NCI-H2227 treated with DMSO at 0.1 percent for 48 hours (cell line): ENCODE data around the gene SENP8.
A peak's percentile ranks its signal among the peaks of the same experiment; 100 is the strongest.
"Not testable (repeated sequence)": the region's sequence is repeated elsewhere in the genome, so short reads cannot be mapped to it uniquely, and the experiment has no call there.

ENCODE experiments used
- DNase-seq: peaks from one replicate; lab custom pipeline; 2025; lab: John Stamatoyannopoulos, UW

Gene SENP8

DNA sequence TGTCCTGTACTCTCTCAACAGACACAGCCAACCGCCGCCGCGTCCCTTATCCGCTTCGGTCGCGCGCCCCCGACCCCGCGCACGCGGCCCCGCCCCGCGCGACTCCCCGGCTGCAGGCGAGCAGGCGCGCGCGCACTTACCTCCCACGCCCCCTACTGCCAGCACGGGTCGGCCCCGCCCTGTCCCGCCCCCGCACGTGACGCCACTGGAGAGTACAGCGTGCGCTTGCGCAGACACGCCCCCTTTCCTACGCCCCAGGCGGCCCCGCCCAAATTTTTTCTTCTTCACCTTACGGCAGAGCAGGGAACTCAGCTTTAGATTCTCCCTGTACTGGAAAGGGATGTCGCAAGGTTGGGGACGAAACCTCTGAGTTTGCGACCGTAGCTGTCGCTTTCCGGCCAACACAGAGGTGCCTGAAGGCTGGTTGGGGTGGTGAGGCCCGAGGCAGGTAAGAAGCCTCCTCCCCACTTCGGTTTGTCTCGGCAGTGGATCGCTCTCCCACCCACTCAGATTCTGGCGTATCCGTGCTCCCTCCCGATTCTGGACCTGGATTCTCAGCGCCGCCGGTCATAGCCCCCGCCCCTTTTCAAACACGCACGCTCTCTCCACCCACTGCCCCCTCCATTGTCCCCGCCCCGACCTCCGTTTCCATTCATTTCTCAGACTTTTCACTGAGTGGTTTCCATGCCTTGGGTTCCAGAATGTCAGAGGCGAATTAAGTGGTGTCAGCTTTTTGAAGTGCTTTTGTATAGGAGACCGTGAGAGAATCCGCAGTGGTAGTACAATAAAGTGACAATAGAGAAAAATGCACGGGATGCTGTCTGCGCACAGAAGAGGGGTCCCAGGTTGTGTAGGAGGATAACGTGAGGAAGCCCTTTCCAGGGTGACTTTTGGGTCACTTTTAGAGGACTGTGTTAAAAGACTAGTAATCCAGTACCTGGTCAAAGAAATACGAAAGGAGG lies at the start of gene SENP8, which contains the start of gene MYO9A:
TSS of gene SENP8 (plus strand) at position 387 of the 962 bp plus-strand sequence. CDS start 21,221 bp downstream, outside the sequence.
TSS of gene MYO9A (minus strand) at position 134 of the 962 bp plus-strand sequence. CDS start 71,587 bp downstream, outside the sequence.
- peak; percentile 94 for DNase-seq

- no peak for DNase-seq
These were observed 49.3 kb upstream of the SENP8 start for GRCh38 chr15:72068856-72069255.

DNA sequence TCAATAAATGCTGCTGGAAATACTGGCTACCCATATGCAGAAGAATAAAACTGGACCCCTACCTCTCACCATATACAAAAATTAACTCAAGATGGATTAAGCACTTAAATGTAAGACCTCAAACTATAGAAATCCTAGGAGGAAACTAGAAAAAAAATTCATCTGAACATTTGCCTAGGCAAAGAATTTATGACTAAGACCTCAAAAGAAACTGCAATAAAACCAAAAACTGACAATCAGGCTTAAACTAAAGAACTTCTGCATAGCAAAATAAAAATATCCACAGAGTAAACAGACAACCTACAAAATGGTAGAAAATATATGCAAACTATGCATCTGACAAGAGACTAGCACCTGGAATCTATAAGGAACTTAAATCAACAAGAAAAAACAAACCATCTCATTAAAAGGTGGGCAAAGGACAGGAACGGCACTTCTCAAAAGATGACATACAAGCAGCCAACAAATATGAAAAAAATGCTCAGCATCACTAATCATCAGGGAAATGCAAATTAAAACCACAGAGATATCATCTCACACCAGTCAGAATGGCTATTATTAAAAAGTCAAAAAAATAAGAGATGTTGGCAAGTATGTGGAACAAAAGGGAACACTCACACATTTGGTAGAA lies 47.3 kb upstream of the SENP8 start:
- DNase-seq, result no peak

- not testable (repeated sequence) for DNase-seq
These were observed 46.8 kb upstream of the SENP8 start for GRCh38 chr15:72071448-72071825.

DNA sequence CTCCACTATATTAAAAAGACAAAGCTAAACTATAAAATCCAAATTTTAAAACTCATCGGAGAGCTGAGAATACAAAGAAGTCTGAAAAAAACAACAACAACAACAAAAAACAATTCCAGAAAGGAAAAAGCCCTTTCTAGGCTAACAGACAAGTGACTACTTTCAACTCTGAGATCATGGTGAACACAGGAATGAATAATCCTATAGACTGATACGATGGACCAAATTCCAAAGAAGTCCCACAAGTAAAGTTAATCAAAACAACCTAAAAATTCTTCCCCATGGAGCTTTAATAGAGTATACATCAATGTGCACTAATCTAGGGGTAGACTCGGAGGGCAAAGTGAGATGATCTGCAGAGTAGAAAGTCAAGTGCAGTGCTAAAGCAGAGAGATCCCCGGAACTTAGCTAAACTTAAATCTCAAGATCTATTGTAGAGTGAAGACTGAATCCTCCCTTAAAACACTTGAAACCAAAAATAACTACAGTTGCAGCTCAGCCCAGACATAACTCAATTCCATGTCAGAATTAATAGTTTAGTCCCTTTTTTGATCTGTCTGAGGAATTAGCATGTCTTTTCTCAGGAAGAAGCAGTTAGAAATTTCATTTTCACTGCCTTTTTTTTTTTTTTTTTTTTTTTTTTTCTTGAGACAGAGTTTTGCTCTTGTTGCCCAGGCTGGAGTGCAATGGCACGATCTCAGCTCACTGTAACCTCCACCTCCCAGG lies 43.7 kb upstream of the SENP8 start:
- no peak for DNase-seq

- DNase-seq, result no peak
These were observed 40.3 kb upstream of the SENP8 start for GRCh38 chr15:72077950-72078349.

GRCh38 chr15:72078887-72079286 lies 39.3 kb upstream of the SENP8 start:
- no peak for DNase-seq

DNA sequence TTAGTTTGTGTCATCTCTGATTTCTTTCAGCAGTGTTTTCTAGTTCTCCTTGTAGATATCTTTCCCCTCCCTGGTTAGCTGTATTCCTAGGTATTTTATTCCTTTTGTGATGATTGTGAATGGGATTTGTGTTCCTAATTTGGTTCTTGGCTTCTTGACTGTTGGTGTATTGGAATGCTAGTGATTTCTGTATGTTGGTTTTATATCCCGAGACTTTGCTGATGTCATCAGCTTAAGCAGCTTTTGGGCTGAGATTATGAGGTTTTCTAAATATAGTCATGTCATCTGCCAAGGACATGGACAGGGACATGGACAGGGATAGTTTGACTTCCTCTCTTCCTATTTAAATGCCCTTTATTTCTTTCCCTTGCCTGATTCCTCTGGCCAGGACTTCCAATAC lies 36.0 kb upstream of the SENP8 start:
- DNase-seq, result no peak

DNA sequence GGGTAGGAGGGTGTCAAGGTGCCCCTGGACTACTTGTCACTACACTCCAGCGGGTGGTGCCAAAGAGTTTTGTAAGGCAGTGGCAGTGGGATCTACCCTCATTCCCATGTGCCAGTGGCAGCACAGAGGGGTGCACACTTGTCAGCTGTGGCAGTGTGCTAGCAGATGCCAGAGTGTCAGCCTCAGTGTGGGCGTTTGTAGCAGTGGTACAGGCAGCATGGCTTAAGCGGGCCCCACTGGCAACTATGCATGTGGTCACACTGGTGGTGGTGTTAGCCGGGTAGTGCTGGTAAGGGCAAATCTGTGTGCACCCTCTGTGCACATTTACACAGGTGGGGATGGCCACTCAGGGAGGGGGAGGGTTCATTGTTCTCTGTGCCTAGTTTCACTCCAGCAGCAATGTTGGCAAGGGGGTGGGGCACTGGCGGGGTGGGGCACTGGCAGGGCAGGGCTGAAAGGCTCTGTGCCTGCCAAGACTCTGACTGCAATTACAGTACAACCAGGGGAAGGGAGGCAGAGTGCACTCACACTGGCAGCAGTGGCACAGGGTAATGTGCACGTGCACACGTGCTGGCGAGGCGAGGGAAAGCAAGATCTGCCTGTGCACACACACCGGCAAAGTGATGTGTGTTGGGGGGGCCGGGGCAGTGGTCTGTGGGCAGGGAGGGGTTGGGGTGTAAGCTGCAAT lies 32.0 kb upstream of the SENP8 start:
- DNase-seq, result no peak

- no peak for DNase-seq
These were observed 31.1 kb upstream of the SENP8 start for GRCh38 chr15:72086920-72087648.

DNA sequence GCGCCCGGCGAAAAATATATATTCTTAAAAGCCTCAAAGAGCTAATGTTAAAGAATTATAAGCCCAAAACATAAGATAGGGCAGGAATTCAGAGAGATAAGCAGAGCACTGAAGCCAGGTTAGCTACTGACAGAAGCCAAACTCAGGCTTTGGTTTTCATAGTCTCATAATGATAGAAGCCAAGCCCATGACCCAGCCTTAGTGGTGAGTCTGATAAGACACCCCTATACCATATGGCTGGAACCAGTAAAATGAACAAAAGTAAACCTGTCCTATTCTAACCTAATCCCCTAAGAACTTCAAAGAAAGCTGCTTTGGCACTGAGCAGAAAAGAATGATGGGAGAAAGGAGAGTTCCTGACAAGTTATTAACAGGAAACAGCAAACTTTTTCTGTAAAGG lies 26.2 kb upstream of the SENP8 start:
- DNase-seq, result no peak

GRCh38 chr15:72092691-72093090 lies 25.5 kb upstream of the SENP8 start:
- no peak for DNase-seq

- DNase-seq, result no peak
These were observed 21.4 kb upstream of the SENP8 start for GRCh38 chr15:72096796-72097195.

DNA sequence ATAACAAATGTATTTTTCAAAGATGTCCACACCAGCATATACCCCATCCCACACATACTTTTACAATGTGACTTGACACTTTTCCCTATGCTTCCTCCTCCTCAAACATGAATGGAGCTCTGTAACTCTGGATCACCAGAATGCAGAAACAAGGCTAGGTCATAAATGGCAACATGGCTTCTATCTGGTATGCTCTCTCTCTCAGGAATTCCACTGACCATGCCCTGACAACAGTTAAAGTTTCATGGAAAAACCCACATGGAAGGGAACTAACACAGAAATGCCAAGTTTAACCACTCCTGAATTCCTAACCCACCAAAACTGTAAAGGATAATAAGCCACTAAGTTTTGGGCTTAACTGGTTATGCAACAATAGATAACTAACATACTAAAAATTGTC lies 20.2 kb upstream of the SENP8 start:
- no peak for DNase-seq

DNA sequence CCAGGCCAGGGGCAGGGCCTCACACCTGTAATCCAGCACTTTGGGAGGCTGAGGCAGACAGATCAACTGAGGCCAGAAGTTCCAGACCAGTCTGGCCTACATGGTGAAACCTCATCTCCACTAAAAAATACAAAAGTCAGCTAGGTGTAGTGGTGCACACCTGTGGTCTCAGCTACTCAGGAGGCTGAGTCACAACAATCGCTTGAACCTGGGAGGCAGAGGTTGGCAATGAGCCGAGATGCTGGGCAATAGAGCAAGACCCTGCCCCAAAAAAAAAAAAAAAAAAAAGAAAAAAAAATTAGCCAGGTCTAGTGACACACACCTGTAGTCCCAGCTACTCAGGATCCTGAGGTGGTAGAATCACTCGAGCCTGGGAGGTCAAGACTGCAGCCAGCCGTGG lies 19.0 kb upstream of the SENP8 start:
- no peak for DNase-seq

- DNase-seq, result not testable (repeated sequence)
These were observed 17.7 kb upstream of the SENP8 start for GRCh38 chr15:72100551-72100950.

- no peak for DNase-seq
These were observed 13.1 kb upstream of the SENP8 start for GRCh38 chr15:72105111-72105510.

- no peak for DNase-seq
These were observed 12.1 kb upstream of the SENP8 start for GRCh38 chr15:72106068-72106467.

DNA sequence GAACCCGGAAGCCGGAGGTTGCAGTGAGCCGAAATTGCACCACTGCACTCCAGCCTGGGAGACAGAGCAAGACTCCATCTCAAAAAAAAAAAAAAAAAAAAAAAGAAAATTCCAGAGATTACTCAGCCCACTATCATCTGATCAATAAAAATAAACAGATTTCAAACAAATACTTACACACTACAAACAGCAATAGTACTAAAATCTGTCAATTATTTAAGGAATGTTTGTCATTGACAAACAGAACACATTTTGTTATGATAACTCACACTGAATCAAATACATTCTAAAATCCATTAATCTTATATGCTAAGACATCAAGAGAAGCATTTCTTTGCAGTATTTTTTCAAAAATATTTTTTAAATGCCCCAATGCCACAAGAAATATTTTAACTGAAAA lies 7.8 kb upstream of the SENP8 start:
- no peak for DNase-seq

DNA sequence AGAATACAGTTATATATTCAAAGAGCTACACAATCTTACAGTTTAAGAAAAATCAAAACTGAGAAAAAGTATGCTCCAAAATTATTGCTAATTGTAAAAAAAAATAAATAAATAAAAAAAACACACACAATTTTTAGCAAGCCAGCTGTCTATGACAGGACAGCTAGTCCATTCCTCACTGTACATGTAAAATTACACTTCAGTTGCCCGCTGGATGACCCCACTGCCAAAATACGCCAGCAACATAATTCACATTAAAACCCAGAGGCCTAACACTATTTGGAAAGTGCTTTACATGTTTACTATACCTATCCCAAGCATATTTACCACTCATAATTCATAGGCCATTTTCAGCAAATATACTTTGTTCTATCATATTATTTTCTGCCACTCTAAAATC lies 6.1 kb upstream of the SENP8 start:
- DNase-seq, result no peak

GRCh38 chr15:72112805-72113204 lies 5.4 kb upstream of the SENP8 start:
- no peak for DNase-seq
